ENCODE measurements around the gene MARCO. TPM values are rescaled to one million over a fixed set of nuclear protein-coding genes. Genes with fewer than 3 reads are reported as not detected.

MARCO gene
- total and polyA plus RNA-seq, 2 donors (not counting 3 experiments of a cell fraction or from before 2014, with no cell fraction given), result not detected

DNA sequence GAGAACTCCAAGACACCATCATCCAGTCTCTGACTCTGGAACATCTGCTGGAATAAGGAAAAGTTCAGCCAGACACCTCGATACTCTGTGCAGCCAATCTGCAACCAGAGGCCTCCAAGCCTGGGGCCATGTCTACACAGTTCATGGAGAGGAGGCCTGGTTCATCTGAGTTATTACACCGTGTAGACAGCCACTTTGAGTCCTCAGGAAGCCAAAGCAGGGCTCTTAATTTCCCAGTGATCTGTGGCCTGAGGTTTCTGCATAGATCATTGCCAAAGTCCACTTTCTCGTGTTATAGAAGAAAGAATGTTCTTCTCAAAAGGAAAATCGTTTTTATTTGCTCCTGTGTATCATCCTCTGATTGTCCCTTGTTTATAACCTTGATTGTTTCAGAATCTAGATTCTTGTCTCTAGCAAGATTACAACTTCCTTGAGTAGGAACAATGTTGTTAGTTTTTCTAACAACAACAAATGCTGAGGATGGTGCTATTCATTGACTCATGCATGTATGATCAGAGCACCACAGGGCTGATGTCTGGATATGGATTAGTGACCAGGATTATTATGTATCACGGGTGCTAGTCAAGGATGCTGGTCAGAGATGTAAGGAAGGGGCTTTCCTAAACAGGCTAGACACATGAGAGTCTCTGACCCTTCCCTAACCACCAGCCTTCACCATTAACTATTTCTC is 30.7 kb upstream of the MARCO start:
- intact Hi-C loops (cut with micrococcal nuclease), result no loop called here
- H3K27me3 ChIP-seq (ENCODE audit: control insufficient read depth in 2 of 2, insufficient read depth in 2 of 2, low read length in 2 of 2), result no peaks in the 10 kb centered on the region

More for the DNA sequence above, 30.7 kb upstream of the MARCO start:
- ChIA-PET CTCF (no interaction called here), POLR2A (no interaction called here)
- dilution Hi-C loops (cut with MboI; ENCODE audit: extremely low pct_ligation_motif_present, low sequenced_read_pairs), result no loop called here
- BruUV-seq (replicated peaks), result no TSS peak
- Histone ChIP-seq H3K79me2 (ENCODE audit: control insufficient read depth, insufficient read depth, low read length) (no peaks in the 10 kb centered on the region), H2AFZ (ENCODE audit: low read depth, low read length) (no peak overlapping the region), H3K27ac (ENCODE audit: insufficient read depth, low read depth, low read length) (no peak overlapping the region), H3K36me3 (ENCODE audit: control insufficient read depth in 2 of 2, extremely low read depth in 1 of 2, insufficient read depth in 2 of 2, low read length in 2 of 2) (no peaks in the 10 kb centered on the region), H3K9me1 (replicated peaks; ENCODE audit: control insufficient read depth, extremely low read depth, insufficient read depth, low read length) (no peaks in the 10 kb centered on the region), H3K9me3 (replicated peaks; ENCODE audit: control insufficient read depth, insufficient read depth, low read length) (no peaks in the 10 kb centered on the region), H4K20me1 (replicated peaks; ENCODE audit: control insufficient read depth, extremely low read depth, insufficient read depth, low read length) (no peaks in the 10 kb centered on the region), H3K9ac (replicated peaks; ENCODE audit: extremely low read depth, insufficient read depth, low read length) (no peak overlapping the region), H3K4me3 (replicated peaks in 1 of 3; ENCODE audit: insufficient read depth in 1 of 3, low read depth in 1 of 3, low read length in 3 of 3) (no peak overlapping the region), H3K4me1 (ENCODE audit: control insufficient read depth, extremely low read depth, insufficient read depth, low read length) (no peaks in the 10 kb centered on the region), H3K4me2 (ENCODE audit: insufficient read depth, low read length) (no peak overlapping the region)
- TF ChIP-seq GATA2 (IDR thresholded peaks at IDR 0.05; ENCODE audit: insufficient read depth, insufficient read length, low read depth, low read length), result no peak
- no peak for TF ChIP-seq EZH2 (IDR thresholded peaks at IDR 0.05; ENCODE audit: borderline replicate concordance, low read depth, low read length, severe bottlenecking)
- TF ChIP-seq JUN (IDR thresholded peaks at IDR 0.05; ENCODE audit: borderline replicate concordance, insufficient read depth, insufficient read length, low read depth), result no peak
- no peak for TF ChIP-seq MYC (IDR thresholded peaks at IDR 0.05; ENCODE audit: low read depth, low read length)
- TF ChIP-seq POLR2A (IDR thresholded peaks at IDR 0.05; ENCODE audit: low read depth, low read length), result no peak
- TF ChIP-seq POLR2AphosphoS5 (IDR thresholded peaks at IDR 0.05; ENCODE audit: insufficient read depth, low read depth, low read length), result no peak
- no peak for TF ChIP-seq FOS (IDR thresholded peaks at IDR 0.05; ENCODE audit: borderline replicate concordance, insufficient read depth, low read length)
- TF ChIP-seq, protein P1, sequence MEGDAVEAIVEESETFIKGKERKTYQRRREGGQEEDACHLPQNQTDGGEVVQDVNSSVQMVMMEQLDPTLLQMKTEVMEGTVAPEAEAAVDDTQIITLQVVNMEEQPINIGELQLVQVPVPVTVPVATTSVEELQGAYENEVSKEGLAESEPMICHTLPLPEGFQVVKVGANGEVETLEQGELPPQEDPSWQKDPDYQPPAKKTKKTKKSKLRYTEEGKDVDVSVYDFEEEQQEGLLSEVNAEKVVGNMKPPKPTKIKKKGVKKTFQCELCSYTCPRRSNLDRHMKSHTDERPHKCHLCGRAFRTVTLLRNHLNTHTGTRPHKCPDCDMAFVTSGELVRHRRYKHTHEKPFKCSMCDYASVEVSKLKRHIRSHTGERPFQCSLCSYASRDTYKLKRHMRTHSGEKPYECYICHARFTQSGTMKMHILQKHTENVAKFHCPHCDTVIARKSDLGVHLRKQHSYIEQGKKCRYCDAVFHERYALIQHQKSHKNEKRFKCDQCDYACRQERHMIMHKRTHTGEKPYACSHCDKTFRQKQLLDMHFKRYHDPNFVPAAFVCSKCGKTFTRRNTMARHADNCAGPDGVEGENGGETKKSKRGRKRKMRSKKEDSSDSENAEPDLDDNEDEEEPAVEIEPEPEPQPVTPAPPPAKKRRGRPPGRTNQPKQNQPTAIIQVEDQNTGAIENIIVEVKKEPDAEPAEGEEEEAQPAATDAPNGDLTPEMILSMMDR (IDR thresholded peaks at IDR 0.05; ENCODE audit: extremely low read depth in 1 of 2, insufficient read depth in 1 of 2, low read depth in 1 of 2, low read length in 2 of 2), result no peak
- DNase-seq (ENCODE audit: low read depth, low spot score) (no peak), FAIRE-seq (no peak)
